ENCODE measurements around the gene MTG1.
"Not testable (repeated sequence)": the region's sequence is repeated elsewhere in the genome, so short reads cannot be mapped to it uniquely, and the experiment has no call there.

MTG1 gene

GRCh38 chr10:133401981-133402725 is 8.2 kb downstream of the MTG1 start:
- no peak for DNase-seq

DNA sequence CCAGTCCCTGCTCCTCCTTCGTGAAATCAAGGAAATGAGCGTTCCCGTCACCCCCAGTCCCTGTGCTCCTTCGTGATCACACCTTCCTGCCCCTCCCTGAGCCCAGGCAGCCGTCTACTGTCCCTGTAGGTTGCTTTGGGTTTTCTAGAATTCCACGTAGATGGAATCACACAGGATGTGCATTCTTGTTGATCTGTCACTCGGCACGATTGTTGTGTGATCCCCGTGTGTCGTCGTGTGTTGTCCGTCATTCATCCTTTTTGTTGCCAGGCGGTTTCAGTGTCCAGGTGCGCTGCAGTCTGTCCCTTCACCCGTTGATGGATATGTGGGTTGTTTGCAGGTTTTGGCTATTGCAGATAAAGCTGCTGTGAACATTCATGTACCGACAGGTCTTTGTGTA is 9.4 kb downstream of the MTG1 start:
- no peak for DNase-seq

GRCh38 chr10:133403784-133404183 is 9.8 kb downstream of the MTG1 start:
- DNase-seq = no peak

DNA sequence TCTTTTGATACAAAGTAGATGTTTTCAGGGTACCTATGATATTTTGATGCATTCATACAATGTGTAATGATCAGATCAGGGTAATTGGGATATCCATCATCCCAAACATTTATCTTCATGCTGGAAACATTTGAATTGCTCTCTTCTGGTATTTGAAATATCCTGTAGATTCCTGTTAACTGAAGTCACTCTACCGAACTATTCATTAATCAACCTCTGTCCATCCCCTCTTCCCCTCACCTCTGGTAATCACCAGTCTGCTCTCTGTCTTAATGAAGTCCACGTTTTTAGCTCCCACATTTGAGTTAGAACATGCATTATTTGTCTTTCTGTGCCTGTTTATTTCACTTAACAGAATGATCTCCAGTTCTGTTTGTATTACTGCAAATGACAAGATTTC is 11.3 kb downstream of the MTG1 start:
- no peak for DNase-seq

DNA sequence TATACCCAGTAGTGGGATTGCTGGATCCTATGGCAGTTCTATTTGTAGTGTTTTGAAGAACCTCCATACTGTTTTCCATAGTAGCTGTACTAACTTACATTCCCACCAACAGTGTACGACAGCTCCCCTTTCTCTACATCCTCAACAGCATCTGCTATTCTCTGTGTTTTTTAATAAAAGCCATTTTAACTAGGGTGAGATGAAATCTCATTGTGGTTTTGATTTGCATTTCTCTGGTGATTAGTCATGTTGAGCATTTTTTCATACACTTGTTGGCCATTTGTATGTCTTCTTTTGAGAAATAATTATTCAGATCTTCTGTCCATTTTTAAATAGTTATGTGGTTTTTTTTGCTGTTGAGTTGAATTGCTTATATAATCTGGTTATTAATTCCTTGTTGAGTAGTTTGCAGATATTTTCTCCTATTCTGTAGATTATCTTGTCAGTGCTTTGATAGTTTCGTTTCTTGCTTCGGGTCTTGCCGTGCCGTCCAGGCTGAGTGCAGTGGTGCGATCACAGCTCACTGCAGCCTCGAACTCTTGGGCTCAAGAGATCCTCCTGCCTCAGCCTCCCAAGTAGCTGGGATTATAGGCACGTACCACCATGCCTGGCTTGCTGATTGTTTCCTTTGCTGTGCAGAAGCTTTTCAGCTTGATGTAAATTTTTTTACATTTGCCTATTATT is 12.0 kb downstream of the MTG1 start:
- DNase-seq = no peak

GRCh38 chr10:133411523-133412380 is 17.8 kb downstream of the MTG1 start:
- DNase-seq = no peak

DNA sequence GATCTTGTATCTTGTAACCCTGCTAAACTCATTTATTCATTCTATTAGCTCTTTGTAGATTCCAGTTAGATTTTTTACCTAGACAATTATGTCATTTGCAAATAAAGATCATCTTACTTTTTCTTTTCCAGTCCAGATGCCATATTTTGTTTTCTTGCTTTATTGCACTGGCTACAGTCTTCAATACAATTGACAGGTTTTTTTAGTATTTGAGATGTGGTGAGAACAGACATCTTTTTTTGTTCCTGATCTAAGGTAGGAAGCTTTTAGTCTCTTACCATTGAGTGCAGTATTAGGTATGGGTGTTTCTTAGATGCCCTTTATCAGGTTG is 18.4 kb downstream of the MTG1 start:
- no peak for DNase-seq

GRCh38 chr10:133414401-133414800 is 20.4 kb downstream of the MTG1 start:
- not testable (repeated sequence) for DNase-seq

DNA sequence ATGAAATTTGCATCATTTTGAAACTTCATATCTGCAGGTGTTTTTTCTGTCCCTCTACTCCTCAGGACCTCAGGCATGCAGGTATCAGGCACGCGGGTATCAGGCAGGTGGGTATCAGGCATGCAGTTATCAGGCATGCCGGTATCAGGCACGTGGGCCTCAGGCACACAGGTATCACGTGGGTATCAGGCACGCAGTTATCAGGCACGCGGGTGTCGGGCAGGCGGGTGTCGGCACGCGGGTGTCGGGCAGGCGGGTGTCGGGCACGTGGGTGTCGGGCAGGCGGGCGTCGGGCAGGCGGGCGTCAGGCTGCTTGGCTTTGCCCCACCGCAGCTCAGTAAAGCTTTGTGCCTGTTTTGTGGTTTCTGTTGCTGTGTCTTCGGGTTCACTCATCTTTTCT is 21.8 kb downstream of the MTG1 start:
- DNase-seq = no peak

GRCh38 chr10:133418289-133418993 is 24.5 kb downstream of the MTG1 start:
- DNase-seq = no peak

DNA sequence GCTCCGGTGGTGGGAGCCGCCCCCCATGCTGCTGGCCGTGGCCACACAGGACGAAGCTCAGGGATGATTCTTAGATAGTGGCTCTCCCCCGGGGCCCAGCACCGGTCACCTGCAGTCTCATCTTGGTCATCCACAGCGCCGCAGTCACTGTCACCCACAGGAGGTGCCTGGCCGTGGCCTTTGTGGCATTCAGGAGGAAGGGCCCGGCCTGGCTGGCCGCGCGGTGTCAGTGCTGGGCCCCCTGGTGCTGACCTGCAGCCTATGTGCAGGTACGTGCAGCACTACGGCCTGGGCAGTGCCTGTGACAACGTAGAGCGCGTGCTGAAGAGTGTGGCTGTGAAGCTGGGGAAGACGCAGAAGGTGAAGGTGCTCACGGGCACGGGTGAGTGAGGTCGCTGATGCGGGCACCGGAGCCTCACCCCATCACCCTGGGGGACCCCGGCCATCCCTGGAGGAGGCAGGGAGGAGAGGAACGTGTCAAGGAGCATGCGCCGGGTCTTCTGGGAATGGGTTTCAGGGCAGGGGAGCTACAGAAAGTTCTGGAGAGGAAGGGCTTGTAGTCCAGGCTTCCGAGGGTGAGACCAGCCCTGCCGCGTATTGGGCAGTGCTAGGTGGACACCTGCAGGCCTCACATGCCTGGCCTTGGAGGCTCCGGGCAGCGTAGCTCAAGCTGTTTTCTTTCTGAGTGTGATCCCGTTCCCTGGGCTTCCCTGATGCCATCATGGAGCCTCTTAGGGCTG is 25.4 kb downstream of the MTG1 start:
- no peak for DNase-seq

GRCh38 chr10:133420028-133420427 is 26.1 kb downstream of the MTG1 start:
- DNase-seq = no peak

- no peak for DNase-seq
Observed at GRCh38 chr10:133420579-133420978, 26.6 kb downstream of the MTG1 start.

- no peak for DNase-seq
Observed at GRCh38 chr10:133421336-133422222, 27.6 kb downstream of the MTG1 start.

- DNase-seq = no peak
Observed at GRCh38 chr10:133422223-133422806, 28.4 kb downstream of the MTG1 start.

- DNase-seq = no peak
Observed at GRCh38 chr10:133422807-133423771, 29.1 kb downstream of the MTG1 start.

GRCh38 chr10:133424102-133424501 is 30.1 kb downstream of the MTG1 start:
- not testable (repeated sequence) for DNase-seq

DNA sequence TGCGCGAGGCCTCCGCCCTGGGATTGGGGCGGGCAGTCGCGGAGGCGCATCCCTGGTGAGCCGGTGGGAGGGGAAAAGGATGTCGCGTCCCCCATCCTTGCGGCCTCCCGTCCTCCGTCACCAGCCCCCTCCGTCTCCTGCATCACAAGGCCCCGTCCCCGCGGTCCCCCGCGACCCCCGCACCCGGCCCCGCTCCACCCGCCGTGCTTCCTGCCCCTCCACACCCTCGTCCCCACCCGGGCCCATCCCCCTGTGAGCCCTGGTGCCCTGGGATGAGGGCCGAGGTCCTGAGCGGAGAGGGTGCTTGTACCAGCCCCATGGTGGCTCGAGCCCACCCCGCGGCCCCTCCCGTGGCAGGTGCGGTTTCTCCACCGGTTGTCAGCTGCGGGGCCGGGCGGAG is 30.6 kb downstream of the MTG1 start, which contains the start of gene SPRN:
Gene SPRN (minus strand): TSS at position 25 of the 400 bp plus-strand sequence. CDS start 944 bp downstream, outside the sequence.
- DNase-seq = not testable (repeated sequence)

- not testable (repeated sequence) for DNase-seq
Observed at GRCh38 chr10:133429571-133429970, 35.6 kb downstream of the MTG1 start.

Data from CD4-positive, alpha-beta T cell treated with Interleukin-17A for 4 hours (primary cell).